Neural crest cell (in vitro differentiated cells): ENCODE results near the gene DCC. TPM values are rescaled to one million over a fixed set of nuclear protein-coding genes. Genes with fewer than 3 reads are reported as not detected.

Source experiments
- DNase-seq: peaks from one replicate; pipeline ENCODE4 v3.0.0; 2021; ENCODE audit warnings: low read depth, mixed read lengths, low spot score
- H3K27ac Mint-ChIP-seq: one replicate; pipeline ENCODE4 v1.8.0; 2021; ENCODE audit warnings: mild to moderate bottlenecking, mixed read lengths; ENCODE audit not compliant: unreplicated experiment
- H3K27me3 Mint-ChIP-seq: 2 replicates; pipeline ENCODE4 v1.8.0; 2021; ENCODE audit warnings: low read depth, mild to moderate bottlenecking, mixed read lengths
- H3K36me3 Mint-ChIP-seq: 2 replicates; pipeline ENCODE4 v1.8.0; 2021; ENCODE audit warnings: low read depth, mild to moderate bottlenecking, mixed read lengths
- H3K4me1 Mint-ChIP-seq: 2 replicates; pipeline ENCODE4 v1.8.0; 2021; ENCODE audit warnings: mixed read lengths
- H3K4me3 Mint-ChIP-seq: one replicate; pipeline ENCODE4 v1.8.0; 2021; ENCODE audit warnings: mild to moderate bottlenecking, mixed read lengths
- H3K9me3 Mint-ChIP-seq: 2 replicates; pipeline ENCODE4 v1.8.0; 2021; ENCODE audit warnings: mixed read lengths
- CTCF ChIP-seq: fragments of 200-600 bp; sonication (generic); conservative IDR thresholded peaks from 2 replicates; pipeline ENCODE4 v1.5.0; 2021; ENCODE audit warnings: antibody characterized with exemption, mild to moderate bottlenecking
- total RNA-seq: library from RNA; stranded (reverse); gene quantifications from 2 replicates; pipeline ENCODE4 v1.2.1, GENCODE V29; 2021

The DCC gene
- total RNA-seq, 1 donor from 2014 or later = 10.1 TPM

GRCh38 chr18:53018791-53019190, 678.8 kb downstream of the DCC start:
- no peaks in the 10 kb centered on the region for H3K4me1 Mint-ChIP-seq
- H3K9me3 Mint-ChIP-seq = no peaks in the 10 kb centered on the region
- DNase-seq = no peak
- H3K27ac Mint-ChIP-seq = no peak overlapping the region
- peaks cover 3% of the 10 kb centered on the region for H3K27me3 Mint-ChIP-seq
- TF ChIP-seq CTCF = no peak
- no peak overlapping the region for H3K4me3 Mint-ChIP-seq
- H3K36me3 Mint-ChIP-seq = no peaks in the 10 kb centered on the region

GRCh38 chr18:53025247-53025646, 685.2 kb downstream of the DCC start:
- H3K36me3 Mint-ChIP-seq = no peaks in the 10 kb centered on the region
- H3K4me3 Mint-ChIP-seq = no peak overlapping the region
- H3K9me3 Mint-ChIP-seq = no peaks in the 10 kb centered on the region
- no peak for TF ChIP-seq CTCF
- no peak overlapping the region for H3K27ac Mint-ChIP-seq
- H3K27me3 Mint-ChIP-seq = peaks cover 8% of the 10 kb centered on the region
- no peaks in the 10 kb centered on the region for H3K4me1 Mint-ChIP-seq
- DNase-seq = no peak

- no peak for TF ChIP-seq CTCF
- Mint-ChIP-seq H3K27ac (no peak overlapping the region), H3K4me1 (no peaks in the 10 kb centered on the region), H3K27me3 (peaks cover 5% of the 10 kb centered on the region), H3K4me3 (no peak overlapping the region), H3K36me3 (no peaks in the 10 kb centered on the region), H3K9me3 (no peaks in the 10 kb centered on the region)
- no peak for DNase-seq
These were observed 688.6 kb downstream of the DCC start for GRCh38 chr18:53028565-53028964.

- no peaks in the 10 kb centered on the region for H3K36me3 Mint-ChIP-seq
- no peaks in the 10 kb centered on the region for H3K27me3 Mint-ChIP-seq
- H3K27ac Mint-ChIP-seq = no peak overlapping the region
- H3K4me1 Mint-ChIP-seq = no peaks in the 10 kb centered on the region
- DNase-seq = no peak
- no peak overlapping the region for H3K4me3 Mint-ChIP-seq
- H3K9me3 Mint-ChIP-seq = no peaks in the 10 kb centered on the region
- TF ChIP-seq CTCF = no peak
These were observed 693.1 kb downstream of the DCC start for GRCh38 chr18:53033128-53033527.

GRCh38 chr18:53038608-53039007, 698.6 kb downstream of the DCC start:
- no peak for TF ChIP-seq CTCF
- Mint-ChIP-seq H3K9me3 (peaks cover 4% of the 10 kb centered on the region), H3K4me1 (no peaks in the 10 kb centered on the region), H3K36me3 (peaks cover 2% of the 10 kb centered on the region), H3K27ac (no peak overlapping the region), H3K27me3 (no peaks in the 10 kb centered on the region), H3K4me3 (no peak overlapping the region)
- no peak for DNase-seq

- Mint-ChIP-seq H3K36me3 (peaks cover 2% of the 10 kb centered on the region), H3K4me3 (no peak overlapping the region), H3K27ac (no peak overlapping the region), H3K4me1 (no peaks in the 10 kb centered on the region), H3K9me3 (peaks cover 4% of the 10 kb centered on the region), H3K27me3 (no peaks in the 10 kb centered on the region)
- no peak for TF ChIP-seq CTCF
- no peak for DNase-seq
These were observed 700.3 kb downstream of the DCC start for GRCh38 chr18:53040286-53040685.
